H1 (cell line): ENCODE results near the gene LRRC17. TPM values are rescaled to one million over a fixed set of nuclear protein-coding genes. Genes with fewer than 3 reads are reported as not detected.

Experiments
- CTCF ChIA-PET: fragments of 300-600 bp; sonication (Branson Sonifier 250); formaldehyde crosslinking; loops from one replicate; lab custom pipeline; 2021; ENCODE audit not compliant: partially characterized antibody; lab: Charles Lee
- POLR2A ChIA-PET: fragments of 300-600 bp; sonication (Branson Sonifier 250); formaldehyde crosslinking; loops from one replicate; lab custom pipeline; 2021; ENCODE audit warnings: inconsistent platforms; ENCODE audit not compliant: partially characterized antibody; lab: Charles Lee
- DNase-seq, 2 experiments: peaks; one replicate each; pipeline versions ENCODE4 v3.0.0 to v3.0.0-alpha.2; 2010 to 2022; ENCODE audit warnings: low spot score in 2 of 2, low read depth in 1 of 2, mixed read lengths in 1 of 2
- FAIRE-seq: peaks from 2 replicates; lab custom pipeline; 2011; peaks lifted over from hg19 to GRCh38; lab: Jason Lieb, UNC
- H2AFZ ChIP-seq: 2 replicates; pipeline ENCODE4 v1.8.1; 2012; ENCODE audit warnings: low read length, inconsistent platforms
- H2AK5ac ChIP-seq: 2 replicates; pipeline ENCODE4 v1.6.1; 2013; ENCODE audit warnings: low read depth, low read length
- H2BK120ac ChIP-seq: replicated peaks from 2 replicates; pipeline ENCODE3; 2013; ENCODE audit warnings: low read depth, low read length, inconsistent platforms
- H2BK12ac ChIP-seq: 2 replicates; pipeline ENCODE4 v1.6.1; 2013; ENCODE audit warnings: low read depth, low read length
- H2BK15ac ChIP-seq: 2 replicates; pipeline ENCODE4 v1.6.1; 2013; ENCODE audit warnings: low read length
- H2BK20ac ChIP-seq: 2 replicates; pipeline ENCODE4 v1.6.1; 2013; ENCODE audit warnings: low read length
- H2BK5ac ChIP-seq: 2 replicates; pipeline ENCODE4 v1.6.1; 2013; ENCODE audit warnings: low read depth, low read length
- H3K14ac ChIP-seq: 2 replicates; pipeline ENCODE4 v1.6.1; 2013; ENCODE audit warnings: inconsistent platforms; ENCODE audit not compliant: insufficient read length
- H3K18ac ChIP-seq: 2 replicates; pipeline ENCODE4 v1.6.1; 2013; ENCODE audit warnings: low read length; ENCODE audit errors: extremely low read depth
- H3K23ac ChIP-seq: 2 replicates; pipeline ENCODE4 v1.6.1; 2013; ENCODE audit warnings: inconsistent platforms; ENCODE audit not compliant: insufficient read length
- H3K23me2 ChIP-seq: 2 replicates; pipeline ENCODE4 v1.6.1; 2013; ENCODE audit warnings: low read depth, low read length
- H3K27ac ChIP-seq: 2 replicates; pipeline ENCODE4 v1.6.1; 2011; ENCODE audit warnings: low read depth, low read length, inconsistent platforms
- H3K27me3 ChIP-seq, 4 experiments: replicated peaks in 1 of 4; 1 replicate in 1 of 4; 2 replicates in 3 of 4; pipeline versions ENCODE4 v1.6.1 to v1.8.1; 2011 to 2013; ENCODE audit warnings: low read length in 3 of 4, mild to moderate bottlenecking in 3 of 4, inconsistent platforms in 2 of 4, mixed read lengths in 2 of 4, moderate library complexity in 1 of 4; ENCODE audit not compliant: control insufficient read depth in 3 of 4, insufficient read depth in 3 of 4; ENCODE audit errors: extremely low read depth in 1 of 4
- H3K36me3 ChIP-seq, 4 experiments: 2 replicates each; pipeline versions ENCODE4 v1.6.1 to v1.8.1; 2011 to 2013; ENCODE audit warnings: mild to moderate bottlenecking in 4 of 4, low read length in 3 of 4, moderate library complexity in 2 of 4, control low read depth in 1 of 4, inconsistent platforms in 1 of 4; ENCODE audit not compliant: insufficient read depth in 4 of 4, control insufficient read depth in 2 of 4
- H3K4ac ChIP-seq: replicated peaks from 2 replicates; pipeline ENCODE3; 2013; ENCODE audit warnings: low read length, low read depth, mixed read lengths, inconsistent platforms; ENCODE audit not compliant: insufficient read length
- H3K4me1 ChIP-seq, 4 experiments: replicated peaks in 1 of 4; 1 replicate in 1 of 4; 2 replicates in 3 of 4; pipeline versions ENCODE4 v1.6.1 to v1.8.1; 2011 to 2013; ENCODE audit warnings: low read length in 3 of 4, inconsistent platforms in 2 of 4, mixed read lengths in 1 of 4; ENCODE audit not compliant: insufficient read depth in 4 of 4, control insufficient read depth in 3 of 4
- H3K4me2 ChIP-seq, 2 experiments: 2 replicates each; pipeline versions ENCODE4 v1.6.1 to v1.8.1; 2011 to 2013; ENCODE audit warnings: low read depth in 2 of 2, low read length in 2 of 2, control low read depth in 1 of 2, inconsistent platforms in 1 of 2, mild to moderate bottlenecking in 1 of 2; ENCODE audit not compliant: insufficient read depth in 1 of 2
- H3K4me3 ChIP-seq, 4 experiments: fragments of 200-600, 300-600 bp in 1 of 4; sonication (generic), shearing (Covaris generic), sonication (Bioruptor Twin) in 1 of 4; 2 replicates each; pipeline versions ENCODE4 v1.5.1 to v1.8.1; 2011 to 2016; ENCODE audit warnings: low read length in 4 of 4, low read depth in 3 of 4, control low read depth in 2 of 4, inconsistent platforms in 2 of 4, mild to moderate bottlenecking in 2 of 4, mixed read lengths in 1 of 4, moderate library complexity in 1 of 4; ENCODE audit not compliant: insufficient read depth in 2 of 4; ENCODE audit errors: extremely low read depth in 1 of 4
- H3K56ac ChIP-seq: replicated peaks from 2 replicates; pipeline ENCODE3; 2013; ENCODE audit warnings: low read depth, mild to moderate bottlenecking, mixed read lengths, low read length, inconsistent platforms; ENCODE audit not compliant: insufficient read length
- H3K79me1 ChIP-seq: 2 replicates; pipeline ENCODE4 v1.6.1; 2013; ENCODE audit warnings: low read depth, low read length, control low read depth
- H3K79me2 ChIP-seq, 2 experiments: 2 replicates each; pipeline versions ENCODE4 v1.6.1 to v1.8.1; 2012 to 2013; ENCODE audit warnings: low read length in 2 of 2, mild to moderate bottlenecking in 2 of 2, inconsistent platforms in 1 of 2; ENCODE audit not compliant: insufficient read depth in 2 of 2, control insufficient read depth in 1 of 2
- H3K9ac ChIP-seq, 4 experiments: replicated peaks in 1 of 4; 1 replicate in 1 of 4; 2 replicates in 3 of 4; pipeline versions ENCODE4 v1.6.1 to v1.8.1; 2011 to 2013; ENCODE audit warnings: low read depth in 3 of 4, low read length in 3 of 4, control low read depth in 2 of 4, mild to moderate bottlenecking in 2 of 4, moderate library complexity in 2 of 4, inconsistent platforms in 1 of 4; ENCODE audit errors: extremely low read depth in 1 of 4
- H3K9me3 ChIP-seq, 2 experiments: 2 replicates each; pipeline versions ENCODE4 v1.6.1 to v1.8.1; 2012 to 2013; ENCODE audit warnings: mild to moderate bottlenecking in 2 of 2, moderate library complexity in 2 of 2, control low read depth in 1 of 2, inconsistent platforms in 1 of 2, low read depth in 1 of 2, low read length in 1 of 2, mixed read lengths in 1 of 2; ENCODE audit not compliant: insufficient read depth in 2 of 2
- H4K20me1 ChIP-seq, 2 experiments: replicated peaks in 1 of 2; 2 replicates each; pipeline versions ENCODE3 to v1.8.1; 2011 to 2013; ENCODE audit warnings: inconsistent platforms in 2 of 2, low read length in 2 of 2, mild to moderate bottlenecking in 1 of 2; ENCODE audit not compliant: insufficient read depth in 2 of 2, control insufficient read depth in 1 of 2
- H4K5ac ChIP-seq: 2 replicates; pipeline ENCODE4 v1.6.1; 2013; ENCODE audit warnings: low read length, low read depth, mixed read lengths, inconsistent platforms; ENCODE audit not compliant: insufficient read length
- H4K8ac ChIP-seq: 2 replicates; pipeline ENCODE4 v1.8.0; 2013; ENCODE audit warnings: mild to moderate bottlenecking, moderate library complexity, low read length, inconsistent platforms; ENCODE audit not compliant: insufficient read depth; ENCODE audit errors: extremely low read depth
- H4K91ac ChIP-seq: replicated peaks from 2 replicates; pipeline ENCODE3; 2013; ENCODE audit warnings: low read length, mixed read lengths, inconsistent platforms; ENCODE audit not compliant: insufficient read length
- POLR2A ChIP-seq, 2 experiments: IDR thresholded peaks; 1 replicate in 1 of 2; 2 replicates in 1 of 2; pipeline ENCODE4 v1.6.1; 2011; ENCODE audit warnings: low read depth in 2 of 2, low read length in 2 of 2, mild to moderate bottlenecking in 2 of 2; ENCODE audit errors: control extremely low read depth in 1 of 2
- RBBP5 ChIP-seq: IDR thresholded peaks from 2 replicates; pipeline ENCODE4 v1.7.1; 2012; ENCODE audit warnings: low read depth, mild to moderate bottlenecking, inconsistent platforms, low read length, moderate library complexity, borderline replicate concordance
- SIRT6 ChIP-seq: IDR thresholded peaks from one replicate; pipeline ENCODE4 v1.7.1; 2012; ENCODE audit warnings: low read length, inconsistent platforms
- TEAD4 ChIP-seq: IDR thresholded peaks from 2 replicates; pipeline ENCODE4 v1.6.1; 2012; ENCODE audit warnings: low read depth, low read length, inconsistent platforms, mixed read lengths
- polyA plus RNA-seq, 7 experiments: library from polyadenylated mRNA; depleted of rRNA in 3 of 7; stranded (reverse) in 5 of 7; unstranded in 2 of 7; fragments of >200 nt in 5 of 7; fragments of 200-250 nt in 2 of 7; gene quantifications; 1 replicate in 5 of 7; 2 replicates in 1 of 7; 4 replicates in 1 of 7; pipeline versions ENCODE4 v1.2.1 to v1.2.3, GENCODE V29; 2011 to 2013; ENCODE audit warnings: missing spikeins in 2 of 7, mixed read lengths in 2 of 7
- total RNA-seq: library from RNA; stranded (reverse); fragmentation: NEBNext Ultra II Directional; extraction: Animal tissue kit (Norgen Biotek cat#: 25700); gene quantifications from 2 replicates; pipeline ENCODE4 v1.2.1, GENCODE V29; 2021

Gene LRRC17
- total and polyA plus RNA-seq, 2 of the 8 experiments (the other 6 are each of a cell fraction or from before 2014, with no cell fraction given): 3.0 TPM

- H2BK12ac ChIP-seq: no peak overlapping the region
- H2BK20ac ChIP-seq: no peak overlapping the region
- no peak overlapping the region for H4K91ac ChIP-seq
- CTCF ChIA-PET: no interaction called here
- H3K27me3 ChIP-seq: no peaks in the 10 kb centered on the region
- H2AK5ac ChIP-seq: no peak overlapping the region
- FAIRE-seq (no peak), DNase-seq (no peak)
- no peak overlapping the region for H2BK120ac ChIP-seq
- H3K27ac ChIP-seq: no peak overlapping the region
- H2BK5ac ChIP-seq: no peak overlapping the region
- H2BK15ac ChIP-seq: no peak overlapping the region
- no peak overlapping the region for H3K23ac ChIP-seq
- no peaks in the 10 kb centered on the region for H3K79me2 ChIP-seq
- no peak overlapping the region for H3K9ac ChIP-seq
- no peak overlapping the region for H3K18ac ChIP-seq
- no peak overlapping the region for H3K56ac ChIP-seq
- H4K8ac ChIP-seq: no peak overlapping the region
- H3K14ac ChIP-seq: no peak overlapping the region
- H2AFZ ChIP-seq: no peak overlapping the region
- no peaks in the 10 kb centered on the region for H3K23me2 ChIP-seq
- POLR2A ChIA-PET: no interaction called here
- H3K4ac ChIP-seq: no peak overlapping the region
- no peak overlapping the region for H3K4me3 ChIP-seq
- no peak overlapping the region for H4K5ac ChIP-seq
- no peaks in the 10 kb centered on the region for H4K20me1 ChIP-seq
- no peaks in the 10 kb centered on the region for H3K9me3 ChIP-seq
- no peaks in the 10 kb centered on the region for H3K36me3 ChIP-seq
- no peak overlapping the region for H3K4me2 ChIP-seq
- no peaks in the 10 kb centered on the region for H3K4me1 ChIP-seq
- no peaks in the 10 kb centered on the region for H3K79me1 ChIP-seq
- TF ChIP-seq RBBP5 (no peak), POLR2A (IDR thresholded peaks at IDR 0.05; ENCODE audit: control extremely low read depth in 1 of 2, low read depth in 2 of 2, low read length in 2 of 2) (no peak), TEAD4 (no peak), SIRT6 (no peak)
These were observed 55.0 kb downstream of the LRRC17 start for GRCh38 chr7:102967798-102968197.
